GM12874 (cell line): Measurements from ENCODE around the gene GPR45.

Experiments
- TF ChIP-seq, protein P1 (sequence below): IDR thresholded peaks from 2 replicates; pipeline ENCODE4 v1.5.1; 2011; ENCODE audit warnings: low read depth, mild to moderate bottlenecking, control low read depth, low read length, moderate library complexity; ENCODE audit not compliant: insufficient read depth

Gene GPR45, protein sequence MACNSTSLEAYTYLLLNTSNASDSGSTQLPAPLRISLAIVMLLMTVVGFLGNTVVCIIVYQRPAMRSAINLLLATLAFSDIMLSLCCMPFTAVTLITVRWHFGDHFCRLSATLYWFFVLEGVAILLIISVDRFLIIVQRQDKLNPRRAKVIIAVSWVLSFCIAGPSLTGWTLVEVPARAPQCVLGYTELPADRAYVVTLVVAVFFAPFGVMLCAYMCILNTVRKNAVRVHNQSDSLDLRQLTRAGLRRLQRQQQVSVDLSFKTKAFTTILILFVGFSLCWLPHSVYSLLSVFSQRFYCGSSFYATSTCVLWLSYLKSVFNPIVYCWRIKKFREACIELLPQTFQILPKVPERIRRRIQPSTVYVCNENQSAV

GRCh38 chr2:105241443-105241842 lies at the start of gene GPR45:
GPR45 (plus strand) TSS chr2:105241743; CDS start chr2:105241859, 116 bp downstream.
- TF ChIP-seq, protein P1, sequence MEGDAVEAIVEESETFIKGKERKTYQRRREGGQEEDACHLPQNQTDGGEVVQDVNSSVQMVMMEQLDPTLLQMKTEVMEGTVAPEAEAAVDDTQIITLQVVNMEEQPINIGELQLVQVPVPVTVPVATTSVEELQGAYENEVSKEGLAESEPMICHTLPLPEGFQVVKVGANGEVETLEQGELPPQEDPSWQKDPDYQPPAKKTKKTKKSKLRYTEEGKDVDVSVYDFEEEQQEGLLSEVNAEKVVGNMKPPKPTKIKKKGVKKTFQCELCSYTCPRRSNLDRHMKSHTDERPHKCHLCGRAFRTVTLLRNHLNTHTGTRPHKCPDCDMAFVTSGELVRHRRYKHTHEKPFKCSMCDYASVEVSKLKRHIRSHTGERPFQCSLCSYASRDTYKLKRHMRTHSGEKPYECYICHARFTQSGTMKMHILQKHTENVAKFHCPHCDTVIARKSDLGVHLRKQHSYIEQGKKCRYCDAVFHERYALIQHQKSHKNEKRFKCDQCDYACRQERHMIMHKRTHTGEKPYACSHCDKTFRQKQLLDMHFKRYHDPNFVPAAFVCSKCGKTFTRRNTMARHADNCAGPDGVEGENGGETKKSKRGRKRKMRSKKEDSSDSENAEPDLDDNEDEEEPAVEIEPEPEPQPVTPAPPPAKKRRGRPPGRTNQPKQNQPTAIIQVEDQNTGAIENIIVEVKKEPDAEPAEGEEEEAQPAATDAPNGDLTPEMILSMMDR: no peak

GRCh38 chr2:105194022-105194675 lies 47.4 kb upstream of the GPR45 start:
- TF ChIP-seq, protein P1: no peak

- TF ChIP-seq, protein P1: no peak
These were observed 44.9 kb upstream of the GPR45 start for GRCh38 chr2:105196651-105197050.

DNA sequence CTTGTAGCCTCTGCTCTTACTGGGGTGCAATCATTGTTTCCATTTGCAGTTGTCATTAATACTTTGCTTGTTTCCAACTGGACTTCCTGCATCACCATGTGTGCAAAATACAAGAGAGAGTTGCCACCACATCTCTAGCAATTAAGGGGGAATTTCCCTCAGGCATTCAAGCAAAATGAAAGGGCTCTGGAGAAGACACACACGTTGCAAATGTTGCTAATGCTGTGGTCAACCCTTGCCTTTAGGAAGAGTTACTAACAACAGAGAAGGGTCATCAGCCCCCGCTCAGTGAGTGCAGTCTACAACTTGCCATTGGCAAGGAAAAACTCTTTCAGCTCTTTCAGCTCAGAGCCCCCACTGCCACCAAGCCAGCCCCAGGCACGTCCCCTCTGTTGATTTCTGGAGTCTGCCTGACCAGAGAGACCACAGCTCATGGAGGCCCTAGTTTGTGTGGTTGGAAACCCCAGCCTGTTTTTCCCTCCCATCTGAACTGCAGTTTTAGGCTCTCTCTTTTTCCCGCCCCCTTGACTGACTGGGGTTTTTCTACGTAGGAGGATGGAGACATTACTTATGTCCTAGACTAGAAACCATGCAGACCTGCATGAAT lies 25.9 kb upstream of the GPR45 start:
- TF ChIP-seq, protein P1: no peak

DNA sequence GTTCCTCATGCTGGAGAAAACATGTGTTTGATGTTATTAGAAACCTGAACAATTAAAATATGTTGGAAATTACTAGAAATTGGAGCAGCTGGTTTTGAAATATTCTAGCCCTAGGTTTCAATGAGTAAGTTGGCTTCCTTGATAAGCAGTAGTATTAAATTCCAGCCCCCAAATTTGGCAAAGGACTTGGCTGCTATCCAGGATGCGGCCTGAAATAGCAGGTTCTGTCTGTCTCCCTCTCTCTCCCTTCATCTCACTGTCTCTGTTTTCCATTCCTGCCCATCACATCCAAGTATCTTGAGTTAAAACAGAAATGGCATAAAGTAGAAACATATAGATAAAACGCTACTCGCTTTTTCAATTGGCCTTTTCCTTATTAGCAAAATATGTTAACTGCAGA lies 20.9 kb upstream of the GPR45 start:
- TF ChIP-seq, protein P1: no peak

DNA sequence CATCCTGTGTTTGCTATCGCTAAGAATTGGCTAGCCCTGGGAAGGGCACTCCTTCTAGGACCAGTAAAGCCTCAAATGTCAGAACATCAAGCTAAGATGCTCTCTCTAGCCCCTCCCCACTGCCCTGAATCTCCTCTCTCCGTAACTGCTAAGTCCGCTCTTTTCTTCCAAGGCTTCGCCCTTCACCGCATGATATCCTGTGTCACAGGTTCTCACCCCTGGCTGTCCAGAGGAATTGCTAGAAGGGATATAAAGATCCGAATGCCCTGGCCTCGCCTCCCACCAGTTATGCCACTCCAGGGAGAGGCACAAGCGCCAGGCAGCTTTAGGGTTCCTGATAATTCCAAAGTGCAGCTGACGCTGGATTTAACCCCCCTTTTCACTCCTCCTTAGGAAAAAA lies 17.1 kb upstream of the GPR45 start:
- TF ChIP-seq, protein P1: no peak

DNA sequence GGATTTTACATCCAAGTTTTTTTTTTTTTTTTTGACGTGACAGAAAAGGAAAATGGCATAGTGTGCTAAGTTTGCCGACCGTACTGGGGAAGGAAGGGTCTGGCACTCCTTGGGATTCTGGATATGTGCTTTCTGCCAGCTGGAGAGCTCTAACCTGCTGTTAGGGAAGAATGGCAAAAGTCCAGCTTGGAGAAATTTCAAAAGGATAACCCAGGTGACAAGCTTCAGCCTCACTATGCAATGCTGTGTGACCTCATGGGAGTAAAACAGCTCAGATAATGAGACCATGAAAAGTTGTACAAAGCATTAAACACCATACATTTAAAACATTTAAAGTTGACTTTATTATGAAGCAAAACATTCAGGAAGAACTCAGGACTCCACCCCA lies 10.3 kb upstream of the GPR45 start:
- TF ChIP-seq, protein P1: no peak
